ENCODE results near the gene BCL2L14.
A peak's percentile ranks its signal among the peaks of the same experiment; 100 is the strongest.

The BCL2L14 gene

GRCh38 chr12:12070674-12071656 lies at the start of gene BCL2L14:
BCL2L14 (plus strand) TSS chr12:12070939; CDS start chr12:12079306, 8,367 bp downstream.
- DNase-seq: no peak

GRCh38 chr12:12022306-12022936 lies 48.3 kb upstream of the BCL2L14 start:
- DNase-seq: no peak

- no peak for DNase-seq
Measured at GRCh38 chr12:12023456-12023855, 47.3 kb upstream of the BCL2L14 start.

- DNase-seq: no peak
Measured at GRCh38 chr12:12024911-12025682, 45.6 kb upstream of the BCL2L14 start.

GRCh38 chr12:12025799-12026386 lies 44.8 kb upstream of the BCL2L14 start:
- no peak for DNase-seq

GRCh38 chr12:12028668-12029402 lies 41.9 kb upstream of the BCL2L14 start:
- DNase-seq: no peak

GRCh38 chr12:12029653-12030052 lies 41.1 kb upstream of the BCL2L14 start:
- DNase-seq: no peak

GRCh38 chr12:12032260-12032791 lies 38.4 kb upstream of the BCL2L14 start:
- DNase-seq: no peak

GRCh38 chr12:12032851-12033797 lies 37.6 kb upstream of the BCL2L14 start:
- DNase-seq: peak; percentile 86

GRCh38 chr12:12033824-12034223 lies 36.9 kb upstream of the BCL2L14 start:
- no peak for DNase-seq

- no peak for DNase-seq
Measured at GRCh38 chr12:12034344-12034743, 36.4 kb upstream of the BCL2L14 start.

GRCh38 chr12:12035229-12035628 lies 35.5 kb upstream of the BCL2L14 start:
- no peak for DNase-seq

- DNase-seq: no peak
Measured at GRCh38 chr12:12036901-12037300, 33.8 kb upstream of the BCL2L14 start.

- DNase-seq: no peak
Measured at GRCh38 chr12:12039897-12040296, 30.8 kb upstream of the BCL2L14 start.

- no peak for DNase-seq
Measured at GRCh38 chr12:12046401-12046800, 24.3 kb upstream of the BCL2L14 start.

GRCh38 chr12:12047682-12048081 lies 23.1 kb upstream of the BCL2L14 start:
- no peak for DNase-seq

GRCh38 chr12:12048266-12048665 lies 22.5 kb upstream of the BCL2L14 start:
- no peak for DNase-seq

GRCh38 chr12:12048714-12049113 lies 22.0 kb upstream of the BCL2L14 start:
- no peak for DNase-seq

- DNase-seq: no peak
Measured at GRCh38 chr12:12051668-12052067, 19.1 kb upstream of the BCL2L14 start.

- no peak for DNase-seq
Measured at GRCh38 chr12:12054993-12055392, 15.7 kb upstream of the BCL2L14 start.

GRCh38 chr12:12056951-12057350 lies 13.8 kb upstream of the BCL2L14 start:
- no peak for DNase-seq

Data from midbrain (tissue), 1 donor.